ENCODE results near the gene ASTN2.
A peak's percentile ranks its signal among the peaks of the same experiment; 100 is the strongest.
"Not testable (repeated sequence)": the region's sequence is repeated elsewhere in the genome, so short reads cannot be mapped to it uniquely, and the experiment has no call there.

ASTN2 gene

GRCh38 chr9:117081641-117082317, 333.1 kb downstream of the ASTN2 start:
- no peak for DNase-seq

- no peak for DNase-seq
Measured at GRCh38 chr9:117080765-117081390, 334.0 kb downstream of the ASTN2 start.

- no peak for DNase-seq
Measured at GRCh38 chr9:117076571-117077290, 338.1 kb downstream of the ASTN2 start.

GRCh38 chr9:117075636-117076035, 339.2 kb downstream of the ASTN2 start:
- no peak for DNase-seq

- no peak for DNase-seq
Measured at GRCh38 chr9:117074784-117075520, 339.9 kb downstream of the ASTN2 start.

- no peak for DNase-seq
Measured at GRCh38 chr9:117074342-117074662, 340.6 kb downstream of the ASTN2 start.

GRCh38 chr9:117073539-117074341, 341.1 kb downstream of the ASTN2 start:
- DNase-seq = peak in 32 of 56 donors; percentile 2 to 57 (median 23)

- DNase-seq = no peak
Measured at GRCh38 chr9:117073071-117073470, 341.8 kb downstream of the ASTN2 start.

- no peak for DNase-seq
Measured at GRCh38 chr9:117072216-117072615, 342.6 kb downstream of the ASTN2 start.

GRCh38 chr9:117071673-117072207, 343.1 kb downstream of the ASTN2 start:
- DNase-seq = not testable (repeated sequence)

GRCh38 chr9:117063721-117064471, 351.0 kb downstream of the ASTN2 start:
- DNase-seq = no peak

- DNase-seq = no peak
Measured at GRCh38 chr9:117060963-117061362, 353.9 kb downstream of the ASTN2 start.

GRCh38 chr9:117050007-117050406, 364.9 kb downstream of the ASTN2 start:
- DNase-seq = no peak

- no peak for DNase-seq
Measured at GRCh38 chr9:117046666-117047327, 368.1 kb downstream of the ASTN2 start.

- no peak for DNase-seq
Measured at GRCh38 chr9:117044241-117044640, 370.6 kb downstream of the ASTN2 start.

GRCh38 chr9:117043159-117043558, 371.7 kb downstream of the ASTN2 start:
- DNase-seq = no peak

- no peak for DNase-seq
Measured at GRCh38 chr9:117035546-117035945, 379.3 kb downstream of the ASTN2 start.

- DNase-seq = no peak
Measured at GRCh38 chr9:117034866-117035265, 380.0 kb downstream of the ASTN2 start.

- no peak for DNase-seq
Measured at GRCh38 chr9:117030254-117030768, 384.5 kb downstream of the ASTN2 start.
